Measurements from ENCODE around the gene KLHL36.
"Not testable (repeated sequence)": the region's sequence is repeated elsewhere in the genome, so short reads cannot be mapped to it uniquely, and the experiment has no call there.

KLHL36 gene

GRCh38 chr16:84673203-84673535, 24.9 kb downstream of the KLHL36 start:
- DNase-seq (ENCODE audit: low spot score): peak; percentile 44

DNA sequence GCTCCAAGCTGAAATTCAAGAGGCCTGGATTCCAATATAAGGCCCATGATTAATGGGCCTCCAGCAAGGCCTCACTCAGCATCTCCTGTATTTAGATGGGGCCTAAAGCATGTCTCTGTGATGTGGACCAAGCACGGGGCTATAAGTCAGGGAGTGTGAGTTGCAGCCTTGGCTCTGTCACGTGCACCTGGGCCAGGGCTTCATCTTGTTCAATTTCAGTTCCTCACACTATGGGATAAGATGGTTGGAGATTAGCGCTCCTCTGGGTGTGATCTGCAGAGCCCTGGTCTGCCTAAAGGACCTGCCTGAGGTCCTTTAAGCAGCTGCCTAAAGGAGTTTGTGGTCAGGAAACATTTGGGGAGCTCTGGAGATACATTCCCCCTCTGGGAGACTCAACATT, 25.2 kb downstream of the KLHL36 start:
- no peak for DNase-seq (ENCODE audit: low spot score)

DNA sequence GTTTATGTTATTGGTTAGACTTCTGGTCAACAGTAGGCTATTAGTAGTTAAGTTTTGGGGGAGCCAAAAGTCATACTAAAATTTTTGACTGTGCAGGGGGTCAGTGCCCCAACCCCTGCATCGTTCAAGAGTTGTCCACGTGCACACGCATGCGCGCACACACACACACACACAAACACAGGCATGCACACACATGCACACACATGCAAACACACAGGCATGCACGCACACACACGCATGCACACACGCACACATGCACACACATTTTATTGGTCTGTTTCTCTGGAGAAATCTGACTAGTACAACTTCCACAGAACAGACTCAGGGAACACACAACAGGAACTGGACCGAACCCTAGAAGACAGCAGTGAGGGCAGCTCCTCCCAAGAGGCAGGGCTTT, 27.1 kb downstream of the KLHL36 start:
- DNase-seq (ENCODE audit: low spot score): no peak

- DNase-seq (ENCODE audit: low spot score): no peak
These were observed 27.6 kb downstream of the KLHL36 start for GRCh38 chr16:84675884-84676283.

- no peak for DNase-seq (ENCODE audit: low spot score)
These were observed 28.9 kb downstream of the KLHL36 start for GRCh38 chr16:84677017-84677803.

GRCh38 chr16:84677849-84678248, 29.5 kb downstream of the KLHL36 start:
- DNase-seq (ENCODE audit: low spot score): no peak

DNA sequence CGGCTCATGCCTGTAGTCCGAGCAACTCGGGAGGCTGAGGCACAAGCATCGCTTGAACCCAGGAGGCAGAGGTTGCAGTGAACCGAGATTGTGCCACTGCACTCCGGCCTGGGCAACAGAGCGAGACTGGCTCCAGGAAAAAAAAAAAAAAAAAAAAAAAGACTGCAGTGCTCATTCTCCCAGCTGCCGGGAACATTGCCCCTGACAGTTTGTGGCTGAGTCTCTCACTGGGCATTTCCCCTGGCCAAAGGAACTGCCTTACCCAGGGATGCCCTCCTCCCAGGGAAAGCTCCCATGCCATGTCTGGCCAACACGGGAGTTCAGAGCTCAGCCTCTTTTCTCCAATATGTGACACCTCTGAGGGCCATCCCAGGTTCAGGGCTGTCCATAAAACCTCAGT, 30.2 kb downstream of the KLHL36 start:
- DNase-seq (ENCODE audit: low spot score): peak; percentile 46

- no peak for DNase-seq (ENCODE audit: low spot score)
These were observed 32.0 kb downstream of the KLHL36 start for GRCh38 chr16:84680165-84680842.

DNA sequence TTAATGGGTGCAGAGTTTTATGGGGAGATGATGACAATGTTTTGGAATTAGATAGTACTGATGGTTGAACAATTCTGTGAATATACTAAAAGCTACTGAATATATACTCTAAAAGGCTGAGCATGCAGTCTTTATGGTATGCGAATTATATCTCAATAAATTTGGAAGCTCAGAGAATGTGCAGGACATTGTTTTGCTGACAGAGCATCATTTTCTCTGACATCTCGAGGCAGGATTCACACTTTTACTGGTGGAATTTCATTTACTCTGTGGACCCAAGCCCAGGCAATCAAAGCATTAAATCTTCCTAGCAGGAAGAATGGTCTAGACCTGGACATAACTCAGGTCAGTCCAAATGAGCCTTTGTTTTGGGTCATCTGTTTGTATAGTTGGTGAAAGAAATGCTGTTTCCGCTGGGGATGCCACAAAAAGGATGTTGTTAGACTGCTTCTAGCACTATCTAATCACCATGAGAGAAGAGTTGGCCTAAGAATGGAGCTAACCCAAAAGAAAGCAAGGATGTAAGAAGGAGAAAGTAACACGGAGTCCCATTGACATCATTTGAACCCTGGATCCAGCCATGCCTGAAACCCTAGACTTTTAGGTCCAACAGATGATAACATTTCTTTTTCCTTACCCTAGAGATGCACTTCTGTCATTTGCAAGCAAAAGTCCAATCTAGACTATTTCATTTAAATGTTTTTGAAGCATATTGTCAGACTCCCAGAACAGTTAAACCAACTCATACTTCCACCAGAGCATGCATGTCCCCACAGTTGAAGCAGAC, 32.7 kb downstream of the KLHL36 start:
- no peak for DNase-seq (ENCODE audit: low spot score)

- DNase-seq (ENCODE audit: low spot score): no peak
These were observed 35.6 kb downstream of the KLHL36 start for GRCh38 chr16:84683691-84684591.

GRCh38 chr16:84684592-84684965, 36.3 kb downstream of the KLHL36 start:
- no peak for DNase-seq (ENCODE audit: low spot score)

DNA sequence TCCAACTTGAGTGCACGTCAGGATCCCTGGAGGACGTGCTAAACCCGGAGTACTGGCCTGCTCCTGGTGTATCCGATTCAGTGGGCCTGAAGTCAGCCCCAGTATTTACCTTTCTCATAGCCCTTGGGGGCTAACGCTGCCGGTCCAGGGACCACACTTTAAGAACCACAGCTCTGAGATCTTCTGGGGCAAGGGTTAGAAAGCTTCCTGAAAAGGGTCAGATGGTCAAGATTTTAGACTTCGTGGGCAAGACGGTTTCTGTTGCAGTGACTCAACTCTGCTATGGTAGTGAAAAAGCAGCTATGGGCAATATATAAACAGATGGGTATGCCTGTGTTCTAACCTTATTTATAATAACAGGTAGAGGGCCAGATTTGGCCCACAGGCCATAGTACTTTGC, 36.9 kb downstream of the KLHL36 start:
- no peak for DNase-seq (ENCODE audit: low spot score)

GRCh38 chr16:84686707-84687298, 38.5 kb downstream of the KLHL36 start:
- peak; percentile 26 for DNase-seq (ENCODE audit: low spot score)

GRCh38 chr16:84687715-84688114, 39.4 kb downstream of the KLHL36 start:
- DNase-seq (ENCODE audit: low spot score): peak; percentile 99

GRCh38 chr16:84688163-84688562, 39.9 kb downstream of the KLHL36 start:
- not testable (repeated sequence) for DNase-seq (ENCODE audit: low spot score)

DNA sequence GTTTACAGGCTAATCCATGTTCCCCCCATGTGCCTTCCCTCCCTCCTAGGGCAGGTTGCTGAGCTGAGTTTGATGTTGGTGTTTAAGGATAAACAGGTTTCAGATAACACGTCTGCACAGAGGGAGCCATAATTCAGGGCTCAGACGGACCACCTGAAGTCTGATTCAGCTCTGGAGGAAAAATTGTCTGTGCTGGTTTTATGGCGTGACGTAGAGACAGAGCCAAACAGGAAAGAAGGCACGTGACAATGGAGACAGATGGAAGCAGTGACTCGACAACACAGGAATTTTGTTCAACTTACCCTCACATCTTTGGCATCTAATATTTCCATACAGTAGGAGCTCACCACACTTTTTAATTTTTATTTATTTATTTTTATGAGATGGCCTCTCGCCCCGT, 40.8 kb downstream of the KLHL36 start:
- DNase-seq (ENCODE audit: low spot score): peak; percentile 85

DNA sequence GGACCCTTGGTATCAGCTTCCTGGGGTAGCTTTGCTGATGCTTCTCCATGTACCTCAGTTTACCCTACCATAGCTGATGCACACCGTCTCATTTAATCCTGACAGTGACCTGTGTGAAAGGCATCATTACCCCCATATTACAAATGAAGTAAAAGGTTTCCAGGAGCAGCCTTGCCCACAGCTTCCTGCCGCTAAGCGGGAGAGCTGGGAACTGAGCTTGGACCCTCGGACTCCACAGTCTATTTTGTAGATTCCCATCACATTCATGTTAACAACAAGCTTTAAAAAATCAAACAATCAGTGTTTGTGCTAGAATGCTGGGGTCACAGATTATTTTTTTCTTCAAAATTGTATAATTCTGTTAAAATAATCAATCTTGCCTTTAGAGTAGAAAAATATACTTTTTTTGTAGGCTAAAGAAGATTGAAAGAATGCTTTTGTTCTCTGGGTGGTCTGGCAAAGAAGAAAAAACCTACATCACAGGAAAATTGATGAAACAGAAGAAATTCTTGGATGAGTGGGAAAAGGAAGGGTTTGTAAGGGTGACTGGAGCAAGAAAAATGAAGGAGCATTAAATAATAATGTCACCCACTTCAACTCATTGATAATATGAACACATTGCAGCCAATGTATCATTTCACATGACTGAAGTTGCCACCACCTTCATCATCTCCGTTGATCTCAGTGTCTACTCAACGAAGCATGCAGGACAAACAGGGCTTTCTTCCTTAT, 41.9 kb downstream of the KLHL36 start:
- no peak for DNase-seq (ENCODE audit: low spot score)

- DNase-seq (ENCODE audit: low spot score): no peak
These were observed 44.3 kb downstream of the KLHL36 start for GRCh38 chr16:84692451-84693214.

DNA sequence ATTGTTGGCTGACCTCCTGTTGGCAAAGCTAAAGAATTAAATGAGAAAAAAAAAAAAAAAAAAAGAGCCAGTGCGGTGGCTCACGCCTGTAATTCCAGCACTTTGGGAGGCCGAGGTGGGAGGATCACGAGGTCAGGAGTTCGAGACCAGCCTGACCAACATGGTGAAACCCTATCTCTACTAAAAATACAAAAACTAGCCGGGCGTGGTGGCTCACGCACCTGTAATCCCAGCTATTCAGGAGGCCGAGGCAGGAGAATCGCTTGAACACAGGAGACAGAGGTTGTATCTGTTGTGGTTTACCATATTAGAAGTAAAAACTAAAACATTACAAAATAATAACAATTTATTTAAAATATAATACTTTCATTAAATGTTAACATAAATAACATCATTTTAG, 45.6 kb downstream of the KLHL36 start:
- DNase-seq (ENCODE audit: low spot score): not testable (repeated sequence)

- no peak for DNase-seq (ENCODE audit: low spot score)
These were observed 46.7 kb downstream of the KLHL36 start for GRCh38 chr16:84694980-84695379.
